Neuronal stem cell (in vitro differentiated cells): Measurements from ENCODE around the gene ADGRF4.
"Not testable (repeated sequence)": the region's sequence is repeated elsewhere in the genome, so short reads cannot be mapped to it uniquely, and the experiment has no call there.

Experiments used
- DNase-seq: peaks from one replicate; pipeline ENCODE4 v3.0.0-alpha.2; 2013; ENCODE audit warnings: low spot score
- H2AFZ ChIP-seq: one replicate; pipeline ENCODE4 v1.6.1; 2013; ENCODE audit warnings: mild to moderate bottlenecking, low read length, inconsistent platforms
- H2AK5ac ChIP-seq: 2 replicates; pipeline ENCODE4 v1.6.1; 2013; ENCODE audit warnings: low read depth, mild to moderate bottlenecking, inconsistent platforms, low read length, moderate library complexity, mixed read lengths
- H2BK120ac ChIP-seq: 2 replicates; pipeline ENCODE4 v1.6.1; 2013; ENCODE audit warnings: low read depth, mild to moderate bottlenecking, inconsistent platforms, low read length, moderate library complexity, mixed read lengths
- H2BK12ac ChIP-seq: one replicate; pipeline ENCODE4 v1.6.1; 2013; ENCODE audit warnings: low read length, inconsistent platforms
- H2BK15ac ChIP-seq: 2 replicates; pipeline ENCODE4 v1.6.1; 2013; ENCODE audit warnings: mild to moderate bottlenecking, low read length, inconsistent platforms, mixed read lengths
- H2BK5ac ChIP-seq: one replicate; pipeline ENCODE4 v1.6.1; 2013; ENCODE audit warnings: inconsistent platforms, mild to moderate bottlenecking, low read length, moderate library complexity
- H3K14ac ChIP-seq: one replicate; pipeline ENCODE4 v1.6.1; 2013; ENCODE audit warnings: low read length, inconsistent platforms
- H3K18ac ChIP-seq: 2 replicates; pipeline ENCODE4 v1.6.1; 2013; ENCODE audit warnings: low read length, inconsistent platforms
- H3K23ac ChIP-seq: 2 replicates; pipeline ENCODE4 v1.6.1; 2013; ENCODE audit warnings: low read depth, mild to moderate bottlenecking, mixed read lengths, low read length, inconsistent platforms; ENCODE audit not compliant: poor library complexity
- H3K27ac ChIP-seq: replicated peaks from 3 replicates; pipeline ENCODE4 v1.5.1; 2013; ENCODE audit warnings: low read length, inconsistent platforms
- H3K27me3 ChIP-seq, 3 experiments: 2 replicates each; pipeline ENCODE4 v1.6.1; 2013; ENCODE audit warnings: low read length in 3 of 3, mild to moderate bottlenecking in 2 of 3, inconsistent platforms in 1 of 3, low read depth in 1 of 3, mixed read lengths in 1 of 3, moderate library complexity in 1 of 3; ENCODE audit not compliant: control insufficient read depth in 3 of 3, insufficient read depth in 3 of 3
- H3K36me3 ChIP-seq, 2 donors: replicated peaks in 1 of 2; 2 replicates each; pipeline ENCODE4 v1.6.1; 2013; ENCODE audit warnings: low read length in 2 of 2; ENCODE audit not compliant: control insufficient read depth in 2 of 2, insufficient read depth in 2 of 2
- H3K4ac ChIP-seq: 2 replicates; pipeline ENCODE4 v1.6.1; 2013; ENCODE audit warnings: inconsistent platforms, mild to moderate bottlenecking, low read length, moderate library complexity
- H3K4me1 ChIP-seq, 2 donors: 1 replicate in 1 of 2; 2 replicates in 1 of 2; pipeline ENCODE4 v1.6.1; 2013; ENCODE audit warnings: low read length in 2 of 2, low read depth in 1 of 2; ENCODE audit not compliant: control insufficient read depth in 2 of 2, insufficient read depth in 1 of 2
- H3K4me2 ChIP-seq: one replicate; pipeline ENCODE4 v1.6.1; 2013; ENCODE audit warnings: mild to moderate bottlenecking, low read length, inconsistent platforms; ENCODE audit not compliant: insufficient read depth, poor library complexity, severe bottlenecking
- H3K4me3 ChIP-seq, 2 donors: 2 replicates each; pipeline ENCODE4 v1.5.1; 2013; ENCODE audit warnings: low read length in 2 of 2, mild to moderate bottlenecking in 2 of 2, inconsistent platforms in 1 of 2, moderate library complexity in 1 of 2
- H3K79me1 ChIP-seq: one replicate; pipeline ENCODE4 v1.6.1; 2013; ENCODE audit warnings: low read depth, mild to moderate bottlenecking, inconsistent platforms, low read length, moderate library complexity
- H3K9ac ChIP-seq: one replicate; pipeline ENCODE4 v1.6.1; 2013; ENCODE audit warnings: mild to moderate bottlenecking, low read depth, low read length, inconsistent platforms; ENCODE audit not compliant: poor library complexity
- H3K9me3 ChIP-seq, 2 donors: replicated peaks in 1 of 2; 2 replicates each; pipeline versions ENCODE3 to v1.6.1; 2013; ENCODE audit warnings: low read length in 2 of 2, mild to moderate bottlenecking in 2 of 2, inconsistent platforms in 1 of 2, low read depth in 1 of 2, mixed read lengths in 1 of 2, moderate library complexity in 1 of 2; ENCODE audit not compliant: control insufficient read depth in 2 of 2, insufficient read depth in 1 of 2
- H4K8ac ChIP-seq: one replicate; pipeline ENCODE4 v1.6.1; 2013; ENCODE audit warnings: low read depth, mild to moderate bottlenecking, inconsistent platforms, low read length, moderate library complexity
- H4K91ac ChIP-seq: one replicate; pipeline ENCODE4 v1.6.1; 2013; ENCODE audit warnings: low read length, low read depth, mild to moderate bottlenecking, inconsistent platforms; ENCODE audit not compliant: poor library complexity
- WGBS, 2 donors: extraction: QIAGEN DNeasy Blood & Tissue Kit; methylation state at CpG; one replicate each; pipeline ENCODE4 v1.1.7; 2013; ENCODE audit warnings: missing lambda C conversion rate in 2 of 2, mixed read lengths in 1 of 2; ENCODE audit not compliant: insufficient read length in 2 of 2, insufficient replicate concordance in 1 of 2; ENCODE audit errors: extremely low coverage in 2 of 2; 5-methylcytosine and 5-hydroxymethylcytosine counted together

ADGRF4 gene

DNA sequence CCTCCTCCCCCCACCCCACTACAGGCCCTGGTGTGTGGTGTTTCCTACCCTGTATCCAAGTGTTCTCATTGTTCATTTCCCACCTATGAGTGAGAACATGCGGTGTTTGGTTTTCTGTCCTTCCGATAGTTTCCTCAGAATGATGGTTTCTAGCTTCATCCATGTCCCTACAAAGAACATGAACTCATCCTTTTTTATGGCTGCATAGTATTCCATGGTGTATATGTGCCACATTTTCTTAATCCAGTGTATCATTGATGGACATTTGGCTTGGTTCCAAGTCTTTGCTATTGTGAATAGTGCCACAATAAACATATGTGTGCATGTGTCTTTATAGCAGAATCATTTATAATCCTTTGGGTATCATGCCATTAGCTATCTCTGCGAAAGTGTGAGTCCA is 46.9 kb downstream of the ADGRF4 start:
- H3K4me2 ChIP-seq, H2BK120ac ChIP-seq, H3K36me3 ChIP-seq, H2AK5ac ChIP-seq, H3K18ac ChIP-seq, H3K4ac ChIP-seq, H3K9ac ChIP-seq, H3K4me1 ChIP-seq, H2BK5ac ChIP-seq, H3K27ac ChIP-seq, DNase-seq, H4K8ac ChIP-seq, H2BK15ac ChIP-seq, H3K4me3 ChIP-seq, H2BK12ac ChIP-seq, H2AFZ ChIP-seq, H3K27me3 ChIP-seq, H3K14ac ChIP-seq, H4K91ac ChIP-seq, H3K9me3 ChIP-seq, H3K79me1 ChIP-seq, H3K23ac ChIP-seq: not testable (repeated sequence)
- no CpG with 5 or more reads among the region's 3 CpGs for WGBS, 2 donors

DNA sequence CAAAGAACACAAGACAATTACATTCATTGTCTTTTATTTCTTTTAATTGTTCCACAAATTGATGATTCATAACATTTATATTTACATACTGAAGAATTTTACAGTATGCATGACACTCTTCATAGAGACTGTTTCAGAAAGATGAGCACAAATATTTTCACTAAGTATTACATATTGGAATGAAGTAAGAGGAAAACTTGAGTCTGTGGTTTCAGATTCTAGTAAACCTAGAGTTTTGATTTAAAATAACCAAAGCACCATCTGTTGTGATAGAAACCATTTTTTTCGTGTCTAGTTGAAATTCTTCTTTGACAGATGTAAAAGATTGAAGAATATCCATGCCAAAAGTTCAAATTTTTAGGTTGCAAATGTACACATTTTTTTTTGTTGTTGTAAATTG is 51.4 kb downstream of the ADGRF4 start:
- no peaks in the 10 kb centered on the region for H3K27me3 ChIP-seq
- DNase-seq, result no peak

DNA sequence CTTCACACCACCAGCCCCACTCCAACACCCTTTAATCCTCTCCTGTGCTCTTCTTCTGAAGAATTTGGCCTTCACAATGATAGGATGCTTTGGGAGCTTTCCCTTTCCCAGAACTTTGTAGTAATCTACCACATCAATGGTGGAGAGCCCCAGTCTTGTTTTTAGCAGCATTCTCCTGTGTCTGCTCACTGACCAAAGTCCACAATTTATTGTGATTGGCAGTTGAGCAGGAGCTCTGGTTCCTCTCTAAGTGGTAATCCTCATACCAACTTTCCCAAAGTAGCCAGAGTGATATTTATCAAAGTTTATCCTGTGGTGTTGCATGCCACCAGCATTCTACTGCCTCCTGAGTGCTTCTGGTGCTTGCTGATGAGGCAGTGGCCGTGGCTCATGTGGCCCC is 54.4 kb downstream of the ADGRF4 start:
- no peak overlapping the region for H3K4me2 ChIP-seq
- no peak overlapping the region for H2BK12ac ChIP-seq
- H3K9me3 ChIP-seq, result no peaks in the 10 kb centered on the region
- no peak overlapping the region for H2AFZ ChIP-seq
- no peak overlapping the region for H3K27ac ChIP-seq
- H3K4me3 ChIP-seq, result no peak overlapping the region
- no peak overlapping the region for H3K9ac ChIP-seq
- WGBS, 2 donors, result no CpG with 5 or more reads among the region's 1 CpG
- peaks cover 0 to 2% of the 10 kb centered on the region in 2 donors for H3K4me1 ChIP-seq
- H4K91ac ChIP-seq, result no peak overlapping the region
- no peak overlapping the region for H3K4ac ChIP-seq
- no peaks in the 10 kb centered on the region for H3K27me3 ChIP-seq
- H3K23ac ChIP-seq, result no peak overlapping the region
- H3K79me1 ChIP-seq, result no peaks in the 10 kb centered on the region
- no peak overlapping the region for H2BK5ac ChIP-seq
- DNase-seq, result no peak
- no peak overlapping the region for H4K8ac ChIP-seq
- no peaks in the 10 kb centered on the region for H3K36me3 ChIP-seq
- no peak overlapping the region for H2BK15ac ChIP-seq
- H3K18ac ChIP-seq, result no peak overlapping the region
- no peak overlapping the region for H3K14ac ChIP-seq
- H2BK120ac ChIP-seq, result no peak overlapping the region
- H2AK5ac ChIP-seq, result no peak overlapping the region

More for the DNA sequence above, 51.4 kb downstream of the ADGRF4 start:
- Histone ChIP-seq H3K4me2 (no peak overlapping the region), H3K23ac (no peak overlapping the region), H2BK12ac (no peak overlapping the region), H3K9me3 (no peaks in the 10 kb centered on the region), H2BK5ac (no peak overlapping the region), H4K8ac (no peak overlapping the region), H3K18ac (no peak overlapping the region), H2AK5ac (no peak overlapping the region), H2BK15ac (no peak overlapping the region), H2AFZ (no peak overlapping the region), H3K4ac (no peak overlapping the region), H3K27ac (no peak overlapping the region), H3K4me1 (no peaks in the 10 kb centered on the region), H3K4me3 (no peak overlapping the region), H2BK120ac (no peak overlapping the region), H3K14ac (no peak overlapping the region), H3K79me1 (no peaks in the 10 kb centered on the region), H4K91ac (no peak overlapping the region), H3K9ac (no peak overlapping the region), H3K36me3 (no peaks in the 10 kb centered on the region)
- WGBS, 2 donors, result no CpG with 5 or more reads among the region's 1 CpG

- Histone ChIP-seq H3K9ac (no peak overlapping the region), H3K4ac (no peak overlapping the region), H4K8ac (no peak overlapping the region), H4K91ac (no peak overlapping the region), H2BK12ac (no peak overlapping the region), H3K9me3 (no peaks in the 10 kb centered on the region), H3K4me3 (no peak overlapping the region), H3K27me3 (no peaks in the 10 kb centered on the region), H2BK15ac (no peak overlapping the region), H3K14ac (no peak overlapping the region), H3K23ac (no peak overlapping the region), H3K27ac (no peak overlapping the region), H2AK5ac (no peak overlapping the region), H3K4me2 (no peak overlapping the region), H3K36me3 (no peaks in the 10 kb centered on the region), H2BK120ac (no peak overlapping the region), H2BK5ac (no peak overlapping the region), H3K79me1 (no peaks in the 10 kb centered on the region), H3K18ac (no peak overlapping the region), H3K4me1 (peaks cover 0 to 2% of the 10 kb centered on the region in 2 donors), H2AFZ (no peak overlapping the region)
- WGBS, 2 donors, result no CpG with 5 or more reads among the region's 1 CpG
- DNase-seq, result no peak
Measured at GRCh38 chr6:47759364-47759763, 61.0 kb downstream of the ADGRF4 start.
